ENCODE results near the gene CEMIP. TPM values are rescaled to one million over a fixed set of nuclear protein-coding genes. Genes with fewer than 3 reads are reported as not detected.
"Not testable (repeated sequence)": the region's sequence is repeated elsewhere in the genome, so short reads cannot be mapped to it uniquely, and the experiment has no call there.

CEMIP gene
- polyA plus RNA-seq, 2 of the 4 experiments (the other 2 are of a cell fraction) = 0.54 to 0.84 TPM

GRCh38 chr15:80958818-80959495, 179.8 kb downstream of the CEMIP start:
- Histone ChIP-seq H3K9me3 (no peaks in the 10 kb centered on the region), H3K4me3 (no peak overlapping the region), H3K27ac (no peak overlapping the region), H3K4me2 (no peak overlapping the region), H3K4me1 (peaks cover 24% of the 10 kb centered on the region)
- ChIA-PET CTCF (interaction anchor here (1.1 to 10.8 kb wide), 6 partner anchors 11 to 391 kb away, joined by 3 to 111 read pairs (median 4); partner anchors contain the start of gene CEMIP), POLR2A (no interaction called here)
- no peak for DNase-seq (ENCODE audit: low read depth in 1 of 2, low spot score in 1 of 2)
- FAIRE-seq = no peak
- TF ChIP-seq NPAS2 (CRISPR knock-in tag; IDR thresholded peaks at IDR 0.05; ENCODE audit: borderline replicate concordance) = no peak
- no peak for TF ChIP-seq TFCP2L1 (CRISPR knock-in tag; IDR thresholded peaks at IDR 0.05)
- no peak for TF ChIP-seq RFX5 (IDR thresholded peaks at IDR 0.05)
- no peak for TF ChIP-seq ZNF302 (CRISPR knock-in tag; IDR thresholded peaks at IDR 0.05)
- no peak for TF ChIP-seq RCOR1 (IDR thresholded peaks at IDR 0.05; ENCODE audit: low read depth, low read length)
- TF ChIP-seq E2F6 (IDR thresholded peaks at IDR 0.05; ENCODE audit: borderline replicate concordance, low read depth) = no peak
- TF ChIP-seq BCL3 (IDR thresholded peaks at IDR 0.05) = no peak
- no peak for TF ChIP-seq KDM1A (IDR thresholded peaks at IDR 0.05; ENCODE audit: low read depth)
- no peak for TF ChIP-seq MAX (IDR thresholded peaks at IDR 0.05)
- TF ChIP-seq ZFP36 (IDR thresholded peaks at IDR 0.05; ENCODE audit: borderline replicate concordance, partially characterized antibody) = no peak
- TF ChIP-seq CBX2 (IDR thresholded peaks at IDR 0.05; ENCODE audit: borderline replicate concordance, low read depth) = no peak
- TF ChIP-seq TP53 (CRISPR knock-in tag; IDR thresholded peaks at IDR 0.05) = no peak
- 94% methylated on average over 9 of the region's 9 CpGs for WGBS (ENCODE audit: missing lambda C conversion rate)
- ATAC-seq = no peak

- POLR2A ChIA-PET; H3K4me1 ChIP-seq; H3K27ac ChIP-seq; H3K4me3 ChIP-seq; H3K9me3 ChIP-seq; FAIRE-seq; ATAC-seq; H3K4me2 ChIP-seq; DNase-seq (ENCODE audit: low read depth in 1 of 2, low spot score in 1 of 2): not testable (repeated sequence)
- CTCF ChIA-PET = interaction anchor here (8.4 kb wide), 1 partner anchor 187 kb away, joined by 235 read pairs; the partner anchor contains the start of gene CEMIP
Observed at GRCh38 chr15:80965454-80965853, 186.3 kb downstream of the CEMIP start.

- WGBS (ENCODE audit: missing lambda C conversion rate) = 85% methylated on average over 8 of the region's 8 CpGs
- Histone ChIP-seq H3K9me3 (peaks cover 3% of the 10 kb centered on the region; the same call in 2 of the 3 replicates), H3K4me1 (no peaks in the 10 kb centered on the region), H3K4me3 (no peak overlapping the region), H3K4me2 (no peak overlapping the region), H3K27ac (no peak overlapping the region)
- POLR2A ChIA-PET = interaction anchor here (0.8 kb wide), 1 partner anchor 34 kb away, joined by 3 read pairs; the partner anchor contains the start of gene TLNRD1
- no peak for TF ChIP-seq KDM1A (IDR thresholded peaks at IDR 0.05; ENCODE audit: low read depth)
- no peak for TF ChIP-seq TP53 (CRISPR knock-in tag; IDR thresholded peaks at IDR 0.05)
- TF ChIP-seq HOXB13 (CRISPR knock-in tag; IDR thresholded peaks at IDR 0.05; ENCODE audit: low read depth) = no peak
- no peak for TF ChIP-seq RCOR1 (IDR thresholded peaks at IDR 0.05; ENCODE audit: low read depth, low read length)
- no peak for TF ChIP-seq MYC (IDR thresholded peaks at IDR 0.05; ENCODE audit: borderline replicate concordance, low read length)
- no peak for TF ChIP-seq SMC3 (IDR thresholded peaks at IDR 0.05)
- no peak for TF ChIP-seq MAFK (IDR thresholded peaks at IDR 0.05; ENCODE audit: partially characterized antibody)
- TF ChIP-seq HDAC2 (IDR thresholded peaks at IDR 0.05) = no peak
- TF ChIP-seq FOXS1 (CRISPR knock-in tag; IDR thresholded peaks at IDR 0.05) = no peak
- no peak for TF ChIP-seq ZSCAN20 (CRISPR knock-in tag; IDR thresholded peaks at IDR 0.05)
- no peak for TF ChIP-seq HOXA7 (CRISPR knock-in tag; IDR thresholded peaks at IDR 0.05)
- no peak for TF ChIP-seq SREBF2 (IDR thresholded peaks at IDR 0.05)
- TF ChIP-seq MAX (IDR thresholded peaks at IDR 0.05) = no peak
- no peak for TF ChIP-seq FOSL2 (IDR thresholded peaks at IDR 0.05)
- no peak for TF ChIP-seq FOSL2 (CRISPR knock-in tag; IDR thresholded peaks at IDR 0.05)
- ATAC-seq (no peak), DNase-seq (ENCODE audit: low read depth in 1 of 2, low spot score in 1 of 2) (no peak), FAIRE-seq (no peak)
- CTCF ChIA-PET = interaction anchor here (1.1 to 9.7 kb wide), 7 partner anchors 10 to 517 kb away, joined by 3 to 235 read pairs (median 83); partner anchors contain the start of gene CEMIP
Observed at GRCh38 chr15:80966431-80967197, 187.4 kb downstream of the CEMIP start.
